Esophagus muscularis mucosa (tissue), 4 donors: ENCODE results near the gene LYZL4. TPM values are rescaled to one million over a fixed set of nuclear protein-coding genes. Genes with fewer than 3 reads are reported as not detected.

Experiments
- DNase-seq: peaks from one replicate; pipeline ENCODE4 v3.0.0-alpha.2; 2017; ENCODE audit errors: extremely low spot score
- H3K27ac ChIP-seq, 4 donors: fragments of 200-600 bp; sonication (generic); replicated peaks in 1 of 4; 1 replicate in 3 of 4; 2 replicates in 1 of 4; pipeline ENCODE4 v1.5.1; 2016 to 2019; ENCODE audit warnings: mild to moderate bottlenecking in 1 of 4
- H3K27me3 ChIP-seq, 4 donors: fragments of 200-600 bp; sonication (generic); one replicate each; pipeline versions ENCODE4 v1.5.1 to v1.6.0; 2016 to 2019
- H3K36me3 ChIP-seq, 4 donors: fragments of 200-600 bp; sonication (generic); one replicate each; pipeline ENCODE4 v1.5.1; 2016 to 2019
- H3K4me1 ChIP-seq, 4 donors: fragments of 200-600 bp; sonication (generic); one replicate each; pipeline ENCODE4 v1.5.1; 2016 to 2019
- H3K4me3 ChIP-seq, 4 donors: fragments of 200-600 bp; sonication (generic); 1 replicate in 2 of 4; 2 replicates in 2 of 4; pipeline ENCODE4 v1.5.1; 2016 to 2019; ENCODE audit warnings: mild to moderate bottlenecking in 4 of 4, moderate library complexity in 1 of 4
- H3K9me3 ChIP-seq, 4 donors: fragments of 200-600 bp; sonication (generic); 1 replicate in 3 of 4; 2 replicates in 1 of 4; pipeline ENCODE4 v1.5.1; 2016 to 2019
- EP300 ChIP-seq: sonication (generic); formaldehyde crosslinking; IDR thresholded peaks from one replicate; pipeline ENCODE4 v1.6.1; 2017; ENCODE audit warnings: antibody characterized with exemption
- POLR2A ChIP-seq: fragments of 450-650 bp; IDR thresholded peaks from one replicate; pipeline ENCODE4 v1.6.1; 2017; ENCODE audit warnings: antibody characterized with exemption, moderate library complexity, mild to moderate bottlenecking, low read depth
- POLR2AphosphoS5 ChIP-seq, 2 donors: sonication (generic); formaldehyde crosslinking; IDR thresholded peaks; one replicate each; pipeline ENCODE4 v1.6.1; 2017; ENCODE audit warnings: antibody characterized with exemption in 2 of 2
- WGBS: methylation state at CpG from one replicate; pipeline ENCODE4 v1.1.5; 2018; 5-methylcytosine and 5-hydroxymethylcytosine counted together
- intact Hi-C: fragments of 100-400 bp; cut with DNase I; formaldehyde crosslinking; loops from one replicate; pipeline ENCODE4 v1.15.1; 2023
- total RNA-seq, 4 donors: library from RNA; depleted of rRNA; stranded (reverse); fragments of >200 nt; gene quantifications; one replicate each; pipeline versions ENCODE4 v1.1.0 to v1.2.1, GENCODE V29; 2016
- TF ChIP-seq, protein P1 (sequence below), 3 experiments: fragments of 200-600 bp in 2 of 3; fragments of 450-650 bp in 1 of 3; sonication (generic) in 2 of 3; IDR thresholded peaks; one replicate each; pipeline ENCODE4 v1.5.1; 2017 to 2019; ENCODE audit warnings: antibody characterized with exemption in 3 of 3, mild to moderate bottlenecking in 2 of 3, moderate library complexity in 1 of 3

The LYZL4 gene
- total RNA-seq, 4 donors from 2014 or later: not detected

DNA sequence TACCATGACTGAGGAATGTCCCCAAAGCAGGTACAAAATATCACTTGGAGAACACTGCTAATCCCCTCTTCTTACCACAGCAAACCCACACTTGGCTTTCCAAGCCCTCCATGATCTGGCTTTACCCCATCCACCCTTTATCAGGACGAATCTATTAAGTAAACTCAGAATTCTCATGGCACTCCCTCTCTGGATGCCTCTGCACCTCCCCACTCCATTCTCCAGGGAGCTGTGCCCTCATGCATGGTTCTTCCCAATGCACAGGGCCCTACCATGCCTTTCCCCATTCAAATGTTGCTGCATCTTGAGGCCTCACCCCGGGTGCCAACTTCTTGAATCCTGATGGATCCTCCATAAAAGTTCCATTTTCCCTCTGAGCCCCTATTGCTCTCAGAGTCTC lies 2.3 kb downstream of the LYZL4 start:
- Histone ChIP-seq H3K4me3 (no peak overlapping the region), H3K36me3 (no peaks in the 10 kb centered on the region), H3K9me3 (no peaks in the 10 kb centered on the region), H3K27ac (no peak overlapping the region), H3K27me3 (no peaks in the 10 kb centered on the region), H3K4me1 (no peaks in the 10 kb centered on the region)
- WGBS: 73% methylated on average over 2 of the region's 2 CpGs
- TF ChIP-seq POLR2AphosphoS5 (IDR thresholded peaks at IDR 0.05): no peak
- DNase-seq: no peak
- intact Hi-C loops: no loop called here

DNA sequence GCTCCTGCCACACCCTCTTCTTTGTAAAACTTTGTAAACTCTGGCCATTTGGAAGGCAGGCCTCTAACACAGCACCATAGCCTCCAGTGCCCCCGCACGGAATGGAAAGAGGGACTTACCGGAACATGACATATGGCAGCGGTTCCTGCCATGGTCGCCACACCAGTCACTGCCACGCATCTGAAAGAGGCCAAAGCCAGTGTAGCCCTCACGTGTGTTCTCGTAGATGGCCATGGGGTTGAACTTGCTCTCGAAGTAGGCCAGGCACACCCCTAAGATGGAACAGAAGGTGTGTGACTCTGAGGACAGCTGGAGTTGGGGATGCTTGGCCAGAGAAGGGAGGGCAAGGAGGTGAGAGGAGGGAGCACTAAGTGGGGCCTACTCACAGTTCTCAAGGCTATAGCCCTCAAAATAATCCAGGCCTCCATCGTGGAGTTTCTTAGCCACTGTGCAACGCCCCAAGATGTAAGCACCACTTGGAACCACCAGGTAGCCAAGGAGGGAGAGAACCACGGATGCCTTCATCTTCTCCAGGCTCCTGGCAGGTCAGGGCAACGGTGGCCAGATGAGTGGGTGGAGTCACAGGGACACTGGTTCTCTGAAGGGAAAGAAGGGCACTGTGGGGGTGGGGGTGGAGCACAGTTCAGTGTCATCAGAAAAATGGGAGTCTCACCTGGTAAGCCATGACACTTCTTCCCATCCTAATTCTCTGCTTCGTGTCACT lies 3.5 kb downstream of the LYZL4 start:
- intact Hi-C loops: no loop called here
- TF ChIP-seq EP300 (no peak), POLR2AphosphoS5 (IDR thresholded peaks at IDR 0.05) (no peak), POLR2A (no peak)
- TF ChIP-seq, protein P1, sequence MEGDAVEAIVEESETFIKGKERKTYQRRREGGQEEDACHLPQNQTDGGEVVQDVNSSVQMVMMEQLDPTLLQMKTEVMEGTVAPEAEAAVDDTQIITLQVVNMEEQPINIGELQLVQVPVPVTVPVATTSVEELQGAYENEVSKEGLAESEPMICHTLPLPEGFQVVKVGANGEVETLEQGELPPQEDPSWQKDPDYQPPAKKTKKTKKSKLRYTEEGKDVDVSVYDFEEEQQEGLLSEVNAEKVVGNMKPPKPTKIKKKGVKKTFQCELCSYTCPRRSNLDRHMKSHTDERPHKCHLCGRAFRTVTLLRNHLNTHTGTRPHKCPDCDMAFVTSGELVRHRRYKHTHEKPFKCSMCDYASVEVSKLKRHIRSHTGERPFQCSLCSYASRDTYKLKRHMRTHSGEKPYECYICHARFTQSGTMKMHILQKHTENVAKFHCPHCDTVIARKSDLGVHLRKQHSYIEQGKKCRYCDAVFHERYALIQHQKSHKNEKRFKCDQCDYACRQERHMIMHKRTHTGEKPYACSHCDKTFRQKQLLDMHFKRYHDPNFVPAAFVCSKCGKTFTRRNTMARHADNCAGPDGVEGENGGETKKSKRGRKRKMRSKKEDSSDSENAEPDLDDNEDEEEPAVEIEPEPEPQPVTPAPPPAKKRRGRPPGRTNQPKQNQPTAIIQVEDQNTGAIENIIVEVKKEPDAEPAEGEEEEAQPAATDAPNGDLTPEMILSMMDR (IDR thresholded peaks at IDR 0.05): no peak
- WGBS: 90% methylated on average over 14 of the region's 14 CpGs

DNA sequence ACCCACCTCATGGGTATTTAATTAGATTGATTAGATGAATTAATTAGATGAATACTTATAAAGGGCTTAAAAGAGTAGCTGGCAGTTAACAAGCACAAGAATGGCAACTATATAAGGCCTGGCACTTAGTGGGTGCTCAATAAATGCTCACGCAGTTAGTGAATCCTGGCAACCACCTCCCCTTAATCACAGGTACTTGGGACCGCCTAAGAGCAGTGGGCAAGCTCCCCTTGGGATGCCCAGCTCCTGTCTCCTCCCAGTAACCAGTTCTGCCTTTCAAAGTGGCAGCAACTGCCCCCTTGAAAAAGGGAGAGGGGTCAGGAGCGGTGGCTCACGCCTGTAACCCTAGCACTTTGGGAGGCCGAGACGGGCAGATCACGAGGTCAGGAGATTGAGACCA lies 4.6 kb downstream of the LYZL4 start:
- DNase-seq: no peak
- Histone ChIP-seq H3K9me3 (no peaks in the 10 kb centered on the region), H3K27me3 (no peaks in the 10 kb centered on the region), H3K4me3 (no peak overlapping the region), H3K36me3 (no peaks in the 10 kb centered on the region), H3K27ac (no peak overlapping the region), H3K4me1 (no peaks in the 10 kb centered on the region)
- intact Hi-C loops: no loop called here
- no peak for TF ChIP-seq EP300
- 95% methylated on average over 7 of the region's 7 CpGs for whole genome bisulfite sequencing

More for the DNA sequence above, 3.5 kb downstream of the LYZL4 start:
- Histone ChIP-seq H3K36me3 (no peaks in the 10 kb centered on the region), H3K9me3 (no peaks in the 10 kb centered on the region), H3K4me3 (no peak overlapping the region), H3K27ac (no peak overlapping the region), H3K4me1 (no peaks in the 10 kb centered on the region), H3K27me3 (no peaks in the 10 kb centered on the region)
- DNase-seq: no peak

DNA sequence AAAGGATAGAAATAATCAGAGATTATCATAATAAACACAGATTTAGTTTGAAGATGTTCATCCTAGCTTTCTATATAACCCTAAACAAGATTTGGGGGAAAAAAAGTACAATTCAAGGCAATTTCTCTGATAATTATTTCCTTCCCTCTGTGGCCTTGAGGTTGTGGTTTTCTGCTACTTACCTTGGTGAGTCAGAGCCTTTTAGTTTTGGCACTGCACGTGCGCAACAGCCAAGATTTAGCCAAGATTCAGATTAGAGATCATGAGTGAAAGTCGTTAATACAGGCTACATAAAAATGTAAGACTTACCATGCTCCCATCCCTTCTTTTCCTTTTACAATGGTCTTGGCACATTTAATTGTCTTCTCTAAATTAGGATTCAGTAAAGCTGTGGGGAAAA lies 6.7 kb downstream of the LYZL4 start:
- intact Hi-C loops: no loop called here
- H3K36me3 ChIP-seq: no peaks in the 10 kb centered on the region
- no peak for TF ChIP-seq POLR2A
- no peaks in the 10 kb centered on the region for H3K27me3 ChIP-seq
- H3K4me3 ChIP-seq: no peak overlapping the region
- no peaks in the 10 kb centered on the region for H3K4me1 ChIP-seq
- DNase-seq: no peak
- WGBS: 66% methylated on average over 3 of the region's 3 CpGs
- no peak overlapping the region for H3K27ac ChIP-seq
- no peaks in the 10 kb centered on the region for H3K9me3 ChIP-seq

DNA sequence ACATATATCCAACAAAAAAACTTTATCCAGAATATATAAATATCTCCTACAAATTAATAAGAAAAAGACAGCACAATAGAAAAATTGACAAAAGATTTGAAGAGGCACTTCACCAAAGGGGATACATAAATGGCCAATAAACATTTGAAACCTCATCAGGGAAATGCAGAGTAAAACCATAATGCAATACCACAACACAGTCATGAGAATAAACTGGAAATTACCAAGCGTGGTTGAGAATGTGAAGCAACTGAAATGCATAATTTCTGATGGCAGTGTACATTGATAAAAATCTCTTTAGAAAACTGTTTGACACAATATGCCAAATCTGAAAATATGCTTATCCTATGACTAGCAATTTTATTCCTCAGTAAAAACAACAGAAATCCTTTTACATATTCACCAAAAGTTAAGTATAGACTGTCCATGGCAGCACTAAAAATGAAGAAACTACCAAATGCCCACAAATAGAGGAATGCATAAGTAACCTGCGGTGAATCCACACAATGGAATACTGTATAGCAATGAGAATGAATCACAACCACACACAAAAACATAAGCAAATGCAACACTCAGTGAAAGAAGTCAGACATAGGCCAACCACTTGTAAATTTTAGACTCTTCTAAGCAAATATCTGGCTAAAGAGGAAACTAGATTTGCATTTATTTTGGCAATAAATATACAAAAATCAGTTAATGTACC lies 7.9 kb downstream of the LYZL4 start:
- Histone ChIP-seq H3K4me3 (no peak overlapping the region), H3K27me3 (no peaks in the 10 kb centered on the region), H3K27ac (no peak overlapping the region), H3K36me3 (no peaks in the 10 kb centered on the region), H3K4me1 (no peaks in the 10 kb centered on the region), H3K9me3 (no peaks in the 10 kb centered on the region)
- no peak for DNase-seq
- intact Hi-C loops: no loop called here
- 83% methylated on average over 2 of the region's 2 CpGs for WGBS
- no peak for TF ChIP-seq EP300
- no peak for TF ChIP-seq POLR2AphosphoS5 (IDR thresholded peaks at IDR 0.05)
- TF ChIP-seq, protein P1 (IDR thresholded peaks at IDR 0.05): no peak
- TF ChIP-seq POLR2A: no peak

DNA sequence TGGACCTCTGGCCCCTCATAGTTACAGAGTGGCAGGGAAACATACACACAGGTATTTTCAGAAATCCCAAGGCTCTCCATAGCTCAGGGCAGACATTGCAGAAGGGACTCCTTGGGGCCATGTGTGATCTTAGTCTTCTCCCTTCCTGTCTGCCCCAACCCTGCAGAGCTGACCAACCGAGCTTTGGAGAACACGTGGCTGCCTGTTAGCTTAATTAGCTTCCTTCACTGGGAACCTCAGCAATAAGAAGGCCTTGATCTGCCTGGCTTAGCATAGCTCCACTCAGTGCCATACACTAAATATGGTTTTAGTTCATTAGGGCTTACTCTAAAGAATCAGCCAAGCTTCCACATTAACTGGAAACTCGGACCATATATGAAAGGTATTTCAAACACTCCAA lies 12.3 kb downstream of the LYZL4 start:
- Histone ChIP-seq H3K27ac (no peak overlapping the region), H3K27me3 (no peaks in the 10 kb centered on the region), H3K4me1 (no peaks in the 10 kb centered on the region), H3K36me3 (no peaks in the 10 kb centered on the region), H3K4me3 (no peak overlapping the region), H3K9me3 (no peaks in the 10 kb centered on the region)
- TF ChIP-seq, protein P1 (IDR thresholded peaks at IDR 0.05): no peak
- WGBS: 70% methylated on average over 3 of the region's 3 CpGs
- DNase-seq: no peak
- intact Hi-C loops: no loop called here
